Bone marrow (tissue), 2 donors: ENCODE results near the gene CDK17.
"Not testable (repeated sequence)": the region's sequence is repeated elsewhere in the genome, so short reads cannot be mapped to it uniquely, and the experiment has no call there.

Source experiments
- DNase-seq, 2 donors: peaks; one replicate each; lab custom pipeline; 2025; lab: John Stamatoyannopoulos, UW

The CDK17 gene

DNA sequence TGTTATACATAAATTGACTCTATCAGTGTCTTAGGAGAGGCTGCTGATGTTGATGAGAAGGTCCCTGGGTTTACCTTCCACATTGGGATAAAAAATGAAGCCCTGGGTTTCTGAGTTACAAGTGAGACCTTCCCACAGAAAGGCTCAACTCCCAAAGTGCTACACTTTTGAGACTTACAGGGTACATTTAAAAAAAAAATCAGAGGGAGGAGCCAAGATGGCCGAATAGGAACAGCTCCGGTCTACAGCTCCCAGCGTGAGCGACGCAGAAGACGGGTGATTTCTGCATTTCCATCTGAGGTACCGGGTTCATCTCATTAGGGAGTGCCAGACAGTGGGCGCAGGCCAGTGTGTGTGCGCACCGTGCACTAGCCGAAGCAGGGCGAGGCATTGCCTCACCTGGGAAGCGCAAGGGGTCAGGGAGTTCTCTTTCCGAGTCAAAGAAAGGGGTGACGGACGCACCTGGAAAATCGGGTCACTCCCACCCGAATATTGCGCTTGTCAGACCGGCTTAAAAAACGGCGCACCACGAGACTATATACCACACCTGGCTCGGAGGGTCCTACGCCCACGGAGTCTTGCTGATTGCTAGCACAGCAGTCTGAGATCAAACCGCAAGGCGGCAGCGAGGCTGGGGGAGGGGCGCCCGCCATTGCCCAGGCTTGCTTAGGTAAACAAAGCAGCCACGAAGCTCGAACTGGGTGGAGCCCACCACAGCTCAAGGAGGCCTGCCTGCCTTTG lies 84.3 kb downstream of the CDK17 start:
- not testable (repeated sequence) for DNase-seq

- no peak for DNase-seq
These were observed 85.5 kb downstream of the CDK17 start for GRCh38 chr12:96314723-96315122.

- no peak for DNase-seq
These were observed 86.6 kb downstream of the CDK17 start for GRCh38 chr12:96313606-96314005.

DNA sequence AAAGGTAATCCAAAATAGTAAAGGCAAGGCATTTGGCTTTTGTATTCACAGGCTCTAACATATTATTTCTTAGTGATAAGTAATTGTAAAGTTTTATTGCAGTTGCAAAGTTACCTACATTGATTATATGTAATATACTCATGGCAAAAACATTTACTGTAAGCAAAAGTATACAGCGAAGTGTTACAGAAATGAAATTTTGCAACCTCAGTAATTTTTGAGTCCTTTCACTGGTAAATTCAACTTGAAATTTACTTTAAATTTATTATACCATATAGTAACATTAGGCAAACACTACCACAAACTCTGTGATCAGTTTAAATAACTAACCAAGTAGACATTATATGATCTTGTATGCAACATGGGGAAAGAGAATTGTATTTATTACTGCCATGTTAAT lies 89.0 kb downstream of the CDK17 start:
- no peak for DNase-seq

GRCh38 chr12:96310067-96310466 lies 90.2 kb downstream of the CDK17 start:
- no peak for DNase-seq

- no peak for DNase-seq
These were observed 91.4 kb downstream of the CDK17 start for GRCh38 chr12:96308881-96309280.

DNA sequence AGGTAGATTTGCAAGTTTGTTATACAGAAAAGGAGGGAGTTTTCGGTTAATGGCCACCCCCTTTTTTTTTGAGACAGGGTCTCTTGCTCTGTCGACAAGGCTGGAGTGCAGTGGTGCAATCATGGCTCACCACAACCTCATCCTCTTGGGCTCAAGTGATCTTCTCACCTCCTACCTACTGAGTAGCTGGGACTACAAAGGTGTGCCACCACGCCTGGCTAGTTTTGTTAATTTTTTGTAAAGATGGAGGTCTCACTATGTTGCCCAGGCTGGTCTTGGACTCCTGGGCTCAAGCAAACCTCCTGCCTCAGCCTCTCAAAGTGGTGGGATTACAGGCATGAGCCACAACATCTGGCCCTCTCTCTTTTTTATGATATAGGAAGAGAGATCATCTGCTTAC lies 94.6 kb downstream of the CDK17 start:
- DNase-seq, result no peak

DNA sequence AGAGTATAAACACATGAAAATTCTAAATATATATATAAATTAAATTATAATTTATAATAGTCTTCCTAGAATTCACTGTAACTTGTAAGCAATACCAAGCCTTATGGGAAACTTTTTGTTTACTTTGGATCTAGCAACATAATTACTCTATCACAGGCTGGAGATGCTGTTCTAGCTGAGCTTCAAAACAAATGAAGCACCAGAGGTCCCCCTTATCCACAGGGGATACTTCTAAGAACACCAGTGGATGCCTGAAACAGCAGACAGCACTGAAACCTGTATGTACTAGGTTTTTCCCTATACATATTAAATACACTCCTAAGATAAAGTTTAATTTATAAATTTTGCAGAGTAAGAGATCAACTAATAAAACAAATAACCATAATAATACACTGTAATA lies 96.6 kb downstream of the CDK17 start:
- no peak for DNase-seq

- no peak for DNase-seq
These were observed 97.4 kb downstream of the CDK17 start for GRCh38 chr12:96302687-96303310.

- no peak for DNase-seq
These were observed 98.5 kb downstream of the CDK17 start for GRCh38 chr12:96301732-96302131.

- DNase-seq, result no peak
These were observed 100.2 kb downstream of the CDK17 start for GRCh38 chr12:96300064-96300463.

DNA sequence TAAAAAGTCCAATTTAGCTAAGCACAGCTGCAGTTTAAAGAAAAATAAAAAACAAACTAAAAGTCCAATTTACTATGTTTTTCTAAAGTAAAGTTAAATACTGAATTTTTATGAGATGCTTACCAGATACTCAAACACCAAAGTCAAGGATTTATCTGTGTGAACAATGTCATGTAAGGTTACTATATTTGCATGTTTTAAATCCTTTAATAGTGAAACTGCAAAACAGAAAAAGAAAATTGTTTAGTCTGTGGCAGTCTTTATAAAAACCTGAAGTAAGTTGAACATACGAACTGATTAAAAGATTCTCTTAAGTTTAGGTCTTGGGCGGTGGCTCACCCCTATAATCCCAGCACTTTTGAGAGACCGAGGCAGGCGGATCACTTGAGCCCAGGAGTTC lies 102.7 kb downstream of the CDK17 start:
- no peak for DNase-seq

GRCh38 chr12:96295532-96296160 lies 104.6 kb downstream of the CDK17 start:
- DNase-seq, result no peak

DNA sequence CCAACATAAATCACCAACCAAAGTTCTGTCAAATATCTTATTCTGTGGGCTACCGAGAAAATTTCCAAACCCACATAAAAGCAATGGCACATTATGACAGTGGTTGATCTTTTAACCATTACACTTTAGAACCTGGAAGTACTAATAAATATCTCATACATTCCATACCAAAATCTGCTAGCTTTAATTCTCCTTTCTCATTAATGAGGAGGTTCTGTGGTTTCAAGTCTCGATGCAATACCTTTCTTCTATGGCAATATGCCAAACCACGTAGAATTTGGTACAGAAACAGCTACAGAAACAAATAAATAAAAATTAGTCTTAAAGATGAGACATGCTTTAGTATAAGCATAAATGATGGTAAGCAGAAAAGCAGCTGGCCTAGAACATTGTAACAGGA lies 105.4 kb downstream of the CDK17 start:
- no peak for DNase-seq

GRCh38 chr12:96293093-96293492 lies 107.1 kb downstream of the CDK17 start:
- no peak for DNase-seq

GRCh38 chr12:96289067-96289466 lies 111.2 kb downstream of the CDK17 start:
- no peak for DNase-seq

- no peak for DNase-seq
These were observed 115.1 kb downstream of the CDK17 start for GRCh38 chr12:96285158-96285557.

- no peak for DNase-seq
These were observed 125.9 kb downstream of the CDK17 start for GRCh38 chr12:96274331-96274730.

GRCh38 chr12:96271469-96272199 lies 128.6 kb downstream of the CDK17 start:
- DNase-seq, result no peak

GRCh38 chr12:96266238-96266637 lies 134.0 kb downstream of the CDK17 start:
- DNase-seq, result no peak

DNA sequence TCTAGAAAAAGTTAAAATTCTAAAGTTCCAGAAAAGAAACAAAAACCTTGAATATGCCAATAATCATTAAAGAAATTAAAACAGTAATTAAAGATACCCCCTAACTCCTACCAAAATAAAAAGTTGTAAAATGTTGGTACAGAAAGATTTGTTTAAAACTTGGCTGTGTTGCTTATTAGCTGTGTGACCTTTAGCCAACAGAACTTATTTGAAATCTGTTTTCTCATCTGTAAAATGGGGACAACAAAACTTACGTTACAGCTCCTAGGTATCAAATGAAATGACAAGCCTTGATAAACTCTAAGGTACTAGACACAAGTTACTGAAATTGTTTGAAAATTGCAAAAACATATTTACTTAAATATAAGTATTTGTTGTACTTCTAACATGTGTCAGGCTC lies 134.4 kb downstream of the CDK17 start:
- DNase-seq, result no peak

DNA sequence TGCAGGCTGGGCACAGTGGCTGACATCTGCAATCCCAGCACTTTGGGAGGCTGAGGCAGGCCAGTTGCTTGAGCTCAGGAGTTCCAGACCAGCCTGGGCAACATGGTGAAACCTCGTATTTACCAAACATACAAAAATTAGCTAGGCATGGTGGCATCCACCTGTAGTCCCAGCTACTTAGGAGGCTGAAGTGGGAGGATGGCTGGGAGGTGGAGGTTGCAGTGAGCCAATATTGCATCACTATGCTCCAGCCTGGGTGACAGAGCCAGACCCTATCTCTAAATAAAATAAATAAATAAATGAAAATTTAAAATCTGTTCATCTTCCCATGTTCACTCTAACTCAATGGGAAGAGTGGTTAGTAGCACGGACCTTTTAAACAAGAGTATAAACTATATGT lies 134.8 kb downstream of the CDK17 start:
- DNase-seq, result no peak

DNA sequence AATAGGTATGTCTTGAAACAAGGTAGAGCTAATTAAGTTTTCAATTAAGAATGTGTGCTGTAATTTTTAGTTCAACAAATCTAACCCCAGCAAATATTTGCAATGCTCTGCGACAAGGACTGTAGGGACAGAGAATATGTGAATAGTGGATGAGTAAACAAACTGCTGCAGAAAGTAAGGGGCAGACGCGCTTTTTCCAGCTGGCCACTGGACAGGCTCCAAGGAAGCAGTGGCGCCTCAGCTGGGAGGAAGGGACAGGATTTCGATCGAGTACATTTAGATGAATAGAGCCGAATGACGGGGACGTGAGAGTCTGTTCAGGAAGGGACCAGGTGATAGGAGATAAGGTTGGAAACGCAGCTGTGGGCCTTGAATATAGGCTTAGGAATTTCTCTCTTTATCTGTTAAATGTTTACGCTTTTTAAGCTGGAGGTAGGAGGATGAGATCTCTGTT lies 136.8 kb downstream of the CDK17 start:
- DNase-seq, result no peak
